Progenitor cell of endocrine pancreas (in vitro differentiated cells): ENCODE results near the gene GFRA1. TPM values are rescaled to one million over a fixed set of nuclear protein-coding genes. Genes with fewer than 3 reads are reported as not detected.

Experiments used
- DNase-seq: peaks from one replicate; pipeline ENCODE4 v3.0.0; 2021; ENCODE audit warnings: low spot score; ENCODE audit not compliant: unreplicated experiment
- H3K27ac Mint-ChIP-seq: 2 replicates; pipeline ENCODE4 v1.8.0; 2021; ENCODE audit warnings: mild to moderate bottlenecking, moderate library complexity, mixed read lengths
- H3K27me3 Mint-ChIP-seq: 2 replicates; pipeline ENCODE4 v1.8.0; 2021; ENCODE audit warnings: mixed read lengths
- H3K36me3 Mint-ChIP-seq: 2 replicates; pipeline ENCODE4 v1.8.0; 2022; ENCODE audit warnings: mixed read lengths; ENCODE audit not compliant: insufficient read depth
- H3K4me1 Mint-ChIP-seq: 2 replicates; pipeline ENCODE4 v1.8.0; 2021; ENCODE audit warnings: low read depth, mixed read lengths
- H3K4me3 Mint-ChIP-seq: 2 replicates; pipeline ENCODE4 v1.8.0; 2021; ENCODE audit warnings: low read depth, mild to moderate bottlenecking, moderate library complexity, mixed read lengths
- H3K9me3 Mint-ChIP-seq: 2 replicates; pipeline ENCODE4 v1.8.0; 2021; ENCODE audit warnings: low read depth, mixed read lengths
- CTCF ChIP-seq: fragments of 200-600 bp; sonication (generic); IDR thresholded peaks from one replicate; pipeline ENCODE4 v1.5.0; 2021; ENCODE audit warnings: antibody characterized with exemption, mild to moderate bottlenecking; ENCODE audit not compliant: unreplicated experiment
- total RNA-seq: library from RNA; stranded (reverse); gene quantifications from 2 replicates; pipeline ENCODE4 v1.2.1, GENCODE V29; 2021

GFRA1 gene
- total RNA-seq, 1 donor from 2014 or later = 8.7 TPM

- H3K27ac Mint-ChIP-seq = no peak overlapping the region
- H3K36me3 Mint-ChIP-seq = no peaks in the 10 kb centered on the region
Measured at GRCh38 chr10:116076621-116077020, 196.4 kb downstream of the GFRA1 start.

GRCh38 chr10:116073510-116073909 is 199.5 kb downstream of the GFRA1 start:
- H3K4me1 Mint-ChIP-seq = peaks cover 9% of the 10 kb centered on the region
- DNase-seq = no peak
- no peaks in the 10 kb centered on the region for H3K36me3 Mint-ChIP-seq
- no peak overlapping the region for H3K4me3 Mint-ChIP-seq
- H3K27ac Mint-ChIP-seq = no peak overlapping the region
- no peaks in the 10 kb centered on the region for H3K9me3 Mint-ChIP-seq
- H3K27me3 Mint-ChIP-seq = no peaks in the 10 kb centered on the region
- TF ChIP-seq CTCF = no peak

More at GRCh38 chr10:116076621-116077020, 196.4 kb downstream of the GFRA1 start:
- H3K4me3 Mint-ChIP-seq = no peak overlapping the region
- no peaks in the 10 kb centered on the region for H3K4me1 Mint-ChIP-seq
- H3K9me3 Mint-ChIP-seq = no peaks in the 10 kb centered on the region
- no peak for TF ChIP-seq CTCF
- H3K27me3 Mint-ChIP-seq = no peaks in the 10 kb centered on the region
- DNase-seq = no peak

GRCh38 chr10:116073001-116073400 is 200.0 kb downstream of the GFRA1 start:
- Mint-ChIP-seq H3K9me3 (no peaks in the 10 kb centered on the region), H3K4me1 (peaks cover 9% of the 10 kb centered on the region), H3K36me3 (no peaks in the 10 kb centered on the region), H3K27me3 (peaks cover under 1% of the 10 kb centered on the region), H3K4me3 (no peak overlapping the region), H3K27ac (no peak overlapping the region)
- DNase-seq = no peak
- no peak for TF ChIP-seq CTCF

GRCh38 chr10:116071453-116072148 is 201.4 kb downstream of the GFRA1 start:
- Mint-ChIP-seq H3K4me1 (peaks cover 9% of the 10 kb centered on the region), H3K36me3 (no peaks in the 10 kb centered on the region), H3K27ac (no peak overlapping the region), H3K4me3 (no peak overlapping the region), H3K27me3 (peaks cover 7% of the 10 kb centered on the region), H3K9me3 (no peaks in the 10 kb centered on the region)
- no peak for TF ChIP-seq CTCF
- no peak for DNase-seq

- Mint-ChIP-seq H3K4me1 (peaks cover 9% of the 10 kb centered on the region), H3K27ac (no peak overlapping the region), H3K4me3 (no peak overlapping the region), H3K36me3 (no peaks in the 10 kb centered on the region), H3K9me3 (no peaks in the 10 kb centered on the region), H3K27me3 (peaks cover 7% of the 10 kb centered on the region)
- DNase-seq = no peak
- no peak for TF ChIP-seq CTCF
Measured at GRCh38 chr10:116070743-116071320, 202.2 kb downstream of the GFRA1 start.
